HG02840 (cell line): ENCODE measurements around the gene MAPK1.
"Not testable (repeated sequence)": the region's sequence is repeated elsewhere in the genome, so short reads cannot be mapped to it uniquely, and the experiment has no call there.

ENCODE experiments used
- ATAC-seq: cut with Tn5 transposase; IDR thresholded peaks from one replicate; pipeline ENCODE4 v1.9.1; 2021; ENCODE audit warnings: mild to moderate bottlenecking, moderate library complexity, moderate number of reproducible peaks; ENCODE audit not compliant: unreplicated experiment, low FRiP score

Gene MAPK1

GRCh38 chr22:21759646-21760376, 107.6 kb downstream of the MAPK1 start:
- ATAC-seq: no peak

- ATAC-seq: no peak
Observed at GRCh38 chr22:21759093-21759492, 108.4 kb downstream of the MAPK1 start.

DNA sequence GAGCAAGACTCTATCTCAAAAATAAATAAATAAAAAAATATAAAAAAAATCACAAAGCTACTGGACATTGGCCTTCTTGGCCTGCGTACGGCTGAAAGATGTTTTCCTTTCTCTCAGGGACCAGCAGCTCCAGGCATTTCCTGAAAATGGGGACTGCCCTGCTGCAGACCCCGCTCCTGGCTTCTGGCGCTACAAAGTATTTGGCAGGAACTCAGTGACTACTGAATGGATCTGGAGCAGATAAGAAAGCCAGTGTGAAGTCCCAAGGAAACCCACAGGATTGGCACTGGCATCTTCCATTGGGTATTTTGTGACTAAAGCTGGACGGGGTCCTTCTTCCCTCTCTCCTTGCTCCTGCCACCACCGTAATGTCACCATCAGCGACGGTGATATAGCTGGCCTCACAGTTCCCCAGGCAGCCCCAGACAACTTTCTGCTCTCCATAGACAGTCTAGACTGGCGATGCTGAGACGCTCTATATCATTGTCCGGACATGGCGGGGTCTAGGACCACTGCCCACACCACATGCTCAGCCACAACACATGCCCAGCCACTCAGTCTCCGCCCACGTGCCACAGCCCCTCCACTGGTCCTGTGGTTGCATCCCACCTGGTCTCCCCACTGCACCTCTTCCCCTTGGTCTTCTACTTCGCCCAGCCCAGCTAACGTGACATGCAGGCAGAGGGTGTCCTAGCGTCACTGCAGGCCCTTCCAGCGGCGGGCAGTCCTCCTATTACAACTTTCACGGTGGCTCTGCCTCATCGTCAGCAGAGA, 109.2 kb downstream of the MAPK1 start:
- no peak for ATAC-seq

DNA sequence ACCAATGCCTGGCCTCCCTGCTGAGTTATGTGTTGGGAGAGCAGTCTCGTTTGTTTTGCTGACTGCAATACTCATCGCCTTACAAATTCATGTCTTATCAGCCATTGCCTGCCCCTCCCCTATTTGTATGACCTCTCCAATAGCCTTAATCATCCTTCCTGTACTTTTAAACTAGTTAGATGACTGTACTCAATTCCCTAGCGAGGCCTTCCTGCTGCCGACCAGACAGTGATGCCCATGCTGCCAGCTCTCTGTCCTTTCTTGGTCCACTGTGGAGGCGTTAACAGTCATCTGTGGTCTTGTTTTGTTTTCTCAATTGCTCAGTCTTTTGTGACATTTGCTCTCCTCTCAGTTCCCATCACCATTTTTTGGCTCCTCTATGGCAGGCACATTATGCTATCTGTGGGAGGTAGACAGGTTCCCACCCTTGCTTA, 111.6 kb downstream of the MAPK1 start:
- no peak for ATAC-seq

DNA sequence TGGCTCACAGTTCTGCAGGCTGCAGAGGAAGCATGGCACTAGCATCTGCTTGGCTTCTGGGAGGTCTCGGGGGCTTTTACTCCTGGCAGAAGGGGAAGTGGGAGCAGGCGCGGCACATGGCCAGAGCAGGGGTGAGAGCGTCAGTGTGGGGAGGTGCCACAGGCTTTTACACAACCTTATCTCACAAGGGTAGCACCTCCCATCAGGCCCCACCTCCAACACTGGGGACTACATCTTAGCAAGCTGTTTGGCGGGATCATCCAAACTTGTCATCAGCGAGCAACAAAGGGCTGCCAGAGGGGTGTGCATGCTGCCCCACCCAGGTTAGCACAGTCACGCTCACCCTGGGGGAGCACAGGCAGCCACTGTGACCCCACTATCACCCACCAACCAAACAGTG, 112.9 kb downstream of the MAPK1 start:
- ATAC-seq: no peak

DNA sequence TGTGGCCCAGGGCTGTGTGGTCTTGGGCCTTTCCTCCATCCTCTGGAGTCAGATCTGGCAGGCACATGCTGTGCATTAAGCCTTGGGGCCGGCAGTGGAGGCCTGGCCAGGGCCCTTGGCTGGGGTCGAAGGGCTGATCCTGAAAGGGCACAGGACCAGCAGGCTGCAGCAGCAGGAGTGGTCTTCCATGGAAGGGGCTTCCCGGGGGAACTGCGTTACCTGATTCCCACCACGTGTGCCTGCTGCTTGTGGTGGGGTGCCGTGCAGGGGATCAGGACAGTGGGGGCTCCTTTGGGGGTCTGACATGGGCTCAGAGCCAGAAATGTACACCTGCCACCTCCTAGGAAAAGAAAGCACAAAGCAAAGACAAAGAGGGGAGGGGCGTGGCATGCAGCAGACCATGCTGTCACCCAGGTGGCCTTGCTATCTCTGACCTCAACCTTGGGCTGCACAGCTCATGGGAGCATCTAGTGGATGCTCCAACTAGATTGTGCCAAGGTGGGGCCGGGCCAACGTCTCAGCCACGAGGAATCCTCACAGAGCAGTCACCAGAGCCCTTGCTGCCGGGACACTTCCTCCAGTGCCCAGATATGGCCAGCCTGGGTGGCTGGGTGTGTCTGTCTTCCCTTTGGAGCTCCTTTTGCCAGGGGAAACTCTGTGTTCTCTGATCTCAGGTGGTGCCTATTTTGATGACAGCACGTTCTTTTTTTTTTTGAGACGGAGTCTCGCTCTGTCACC, 113.9 kb downstream of the MAPK1 start:
- ATAC-seq: no peak

DNA sequence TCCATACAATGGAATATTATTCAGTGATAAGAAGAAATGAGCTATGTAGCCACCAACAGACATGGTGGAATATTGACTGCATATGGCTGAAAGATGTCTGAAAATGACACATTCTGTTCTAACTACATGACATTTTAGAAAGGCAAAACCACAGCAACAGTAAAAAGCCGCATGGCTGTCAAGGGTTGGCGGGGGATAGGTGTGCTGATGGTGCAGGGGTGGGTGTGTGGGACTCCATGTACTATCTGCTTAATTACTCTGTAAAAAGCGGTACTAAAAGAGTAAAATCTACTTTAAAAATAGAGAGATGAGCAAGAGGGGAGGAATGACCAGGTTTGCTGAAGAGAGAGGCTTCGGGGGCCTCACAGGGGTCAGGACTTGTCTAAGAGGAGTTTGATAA, 115.2 kb downstream of the MAPK1 start:
- ATAC-seq: no peak

- ATAC-seq: no peak
Observed at GRCh38 chr22:21745948-21746347, 121.5 kb downstream of the MAPK1 start.

DNA sequence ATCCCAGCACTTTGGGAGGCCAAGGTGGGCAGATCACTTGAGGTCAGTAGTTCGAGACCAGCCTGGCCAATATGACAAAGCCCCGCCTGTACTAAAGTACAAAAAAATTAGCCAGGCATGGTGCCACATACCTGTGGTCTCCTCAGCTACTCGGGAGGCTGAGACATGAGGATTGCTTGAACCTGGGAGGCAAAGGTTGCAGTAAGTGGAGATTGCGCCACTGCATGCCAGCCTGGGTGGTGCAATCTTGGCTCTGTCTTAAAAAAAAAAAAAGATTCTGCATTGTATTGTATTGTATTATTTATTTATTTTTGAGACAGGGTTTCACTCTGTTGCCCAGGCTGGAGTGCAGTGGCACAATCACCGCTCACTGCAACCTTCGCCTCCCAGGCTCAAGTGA, 122.5 kb downstream of the MAPK1 start:
- ATAC-seq: not testable (repeated sequence)

DNA sequence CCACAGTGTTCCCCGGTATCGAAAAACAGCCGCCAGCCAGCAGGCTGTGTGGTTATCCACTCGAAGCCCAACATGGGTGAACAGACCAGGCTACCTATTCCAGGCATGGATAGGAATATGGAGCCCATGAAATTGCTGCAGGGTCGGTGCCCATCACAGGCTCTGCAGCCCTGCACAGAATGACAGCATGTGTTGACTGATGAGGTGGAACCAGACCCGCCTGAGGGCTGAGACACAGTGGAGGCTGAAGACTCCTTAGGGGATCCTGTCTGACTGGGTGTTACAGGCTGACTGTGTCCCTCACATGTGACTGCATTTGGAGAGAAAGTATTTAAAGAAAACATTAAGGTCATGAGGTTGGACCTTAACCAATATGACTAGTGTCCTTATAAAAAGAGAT, 125.7 kb downstream of the MAPK1 start:
- ATAC-seq: no peak

GRCh38 chr22:21741059-21741458, 126.4 kb downstream of the MAPK1 start:
- ATAC-seq: no peak

GRCh38 chr22:21739828-21740377, 127.5 kb downstream of the MAPK1 start:
- no peak for ATAC-seq

DNA sequence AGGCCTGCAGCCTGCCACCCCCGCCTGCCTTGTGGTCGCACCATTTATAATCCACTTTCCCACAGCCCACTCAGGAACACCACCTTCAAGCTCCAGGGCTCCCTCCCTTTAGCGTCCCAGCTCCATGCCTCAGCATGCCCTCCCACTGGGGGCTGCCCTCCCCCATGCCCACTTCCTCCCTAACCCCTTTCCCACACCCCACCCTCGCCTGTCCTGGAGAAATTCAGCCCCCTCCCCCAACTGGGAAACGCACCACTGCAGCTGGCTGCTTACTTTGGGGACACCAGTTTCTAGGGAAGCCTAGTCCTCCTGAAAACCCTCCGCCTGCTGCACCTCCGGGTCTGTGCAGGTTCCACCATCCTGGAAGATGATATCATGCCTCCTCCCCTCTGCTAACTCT, 128.5 kb downstream of the MAPK1 start:
- ATAC-seq: no peak

- no peak for ATAC-seq
Observed at GRCh38 chr22:21738081-21738480, 129.4 kb downstream of the MAPK1 start.

DNA sequence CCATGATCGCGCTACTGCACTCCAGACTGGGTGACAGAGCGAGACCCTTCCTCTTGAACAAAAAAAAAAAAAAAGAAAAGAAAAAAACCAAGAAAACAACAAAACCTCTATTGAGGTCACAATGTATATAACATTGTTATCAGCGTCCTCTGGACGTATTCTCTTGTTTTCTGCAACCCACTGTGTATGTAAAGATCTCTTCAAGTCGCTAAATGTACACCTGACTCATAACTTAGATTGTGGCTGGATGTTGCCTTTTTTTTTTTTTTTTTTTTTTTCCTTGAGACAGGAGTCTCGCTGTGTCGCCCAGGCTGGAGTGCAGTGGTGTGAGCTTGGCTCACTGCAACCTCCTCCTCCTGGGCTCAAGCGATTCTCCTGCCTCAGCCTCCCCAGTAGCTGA, 130.5 kb downstream of the MAPK1 start:
- ATAC-seq: no peak

- peak; percentile 10 for ATAC-seq
Observed at GRCh38 chr22:21736084-21736642, 131.3 kb downstream of the MAPK1 start.

DNA sequence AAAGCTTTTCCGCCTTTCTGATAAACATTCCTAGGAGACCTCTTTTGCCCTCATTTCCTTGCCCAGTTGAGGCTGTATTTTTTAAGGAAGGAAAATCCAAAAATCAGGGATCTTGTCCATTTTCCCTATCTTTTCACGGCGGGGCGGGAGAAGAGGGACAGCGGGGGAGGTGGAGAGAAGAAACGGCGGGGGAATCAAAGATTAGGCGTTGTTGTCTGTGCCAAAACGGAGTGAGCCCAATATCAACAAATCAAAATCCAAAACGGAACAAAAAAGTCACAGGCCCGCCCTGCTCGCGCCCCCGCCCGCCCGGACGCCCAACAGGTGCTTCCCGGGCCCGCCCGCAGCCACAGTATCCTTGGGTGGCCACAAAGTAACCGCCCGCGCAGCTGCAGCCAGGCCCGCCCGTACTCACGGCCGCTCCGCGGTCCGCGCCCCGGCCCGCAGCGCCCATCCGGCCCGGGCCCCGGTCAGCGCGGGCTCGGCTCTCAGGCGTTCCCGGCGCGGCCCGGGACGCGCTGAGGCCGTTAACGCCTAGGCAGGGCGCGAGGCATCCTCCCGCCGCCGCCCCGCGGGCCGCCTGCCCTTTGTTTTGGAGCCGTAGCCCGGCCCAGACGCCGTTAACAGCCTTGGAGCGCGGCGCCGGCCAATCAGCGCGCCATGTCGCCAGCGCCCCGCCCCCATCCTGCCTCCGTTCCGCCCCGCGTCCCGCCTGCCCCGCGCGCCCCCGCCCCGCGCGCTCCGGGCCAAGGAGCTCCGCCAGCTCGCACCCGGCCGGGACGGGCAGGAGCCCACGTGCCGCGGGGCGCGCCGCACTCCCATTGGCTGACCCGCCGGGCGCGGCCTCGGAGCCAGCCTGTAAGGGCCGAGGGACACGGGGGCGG, 132.0 kb downstream of the MAPK1 start, which contains the start of gene YPEL1:
Gene YPEL1, minus strand, starts transcription at position 595 of the 884 bp plus-strand sequence. CDS start 25,050 bp downstream, outside the sequence.
- ATAC-seq: peak; percentile 78

DNA sequence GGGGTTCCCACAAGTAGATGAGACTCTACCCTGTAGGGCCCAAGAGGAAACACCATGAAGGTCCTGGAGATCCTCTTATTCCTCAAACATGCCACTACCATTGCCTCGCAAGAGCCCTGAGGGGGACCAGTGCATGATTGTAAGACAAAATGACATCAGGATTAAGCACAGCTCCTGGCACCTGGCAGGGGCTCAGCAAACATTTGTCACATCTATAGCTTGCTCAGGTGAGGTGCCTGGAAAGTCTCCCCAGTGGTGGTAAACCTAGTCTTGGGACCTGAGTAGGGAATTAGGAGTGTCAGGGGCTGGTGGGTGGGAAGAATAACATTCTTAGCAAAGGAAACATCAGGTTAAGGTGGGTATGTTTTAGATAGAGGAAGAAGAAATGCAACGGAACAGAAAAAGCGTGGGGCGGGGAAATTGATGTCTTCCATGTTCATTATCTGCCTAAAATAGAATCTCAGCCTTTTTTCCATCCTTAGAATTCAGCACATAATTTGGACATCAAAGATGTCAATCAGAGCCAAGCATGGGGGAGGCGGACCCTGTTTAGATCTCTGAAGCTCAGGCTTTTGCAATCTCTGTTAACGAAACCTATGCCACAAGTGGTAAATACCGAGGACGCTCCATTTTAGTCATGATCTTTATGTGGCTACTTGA, 132.8 kb downstream of the MAPK1 start:
- ATAC-seq: no peak

DNA sequence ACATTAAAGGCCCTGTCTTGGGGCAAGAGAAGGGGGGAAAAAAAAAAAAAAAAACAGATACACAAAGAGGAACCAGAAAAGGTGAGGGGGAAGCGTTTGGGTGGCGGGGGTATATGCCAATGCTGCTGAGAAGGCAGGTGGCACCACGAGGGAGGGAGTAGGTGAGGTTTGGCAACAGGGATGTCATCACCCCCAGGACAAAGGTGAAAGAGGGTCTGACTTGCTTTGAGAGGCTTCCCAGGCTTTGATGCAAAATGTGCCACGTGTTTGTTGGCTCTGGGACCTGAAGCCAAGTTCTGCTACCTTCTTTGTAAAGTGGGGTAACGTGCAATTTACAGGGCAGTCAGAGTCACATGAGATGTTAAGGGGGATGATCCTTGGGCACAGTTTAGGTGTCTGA, 135.9 kb downstream of the MAPK1 start:
- ATAC-seq: no peak
